Activated naive CD8-positive, alpha-beta T cell treated with anti-CD3 and anti-CD28 coated beads, Interleukin-2, amount 10 ng/mL, durations not matched to agents 7 days and 5 days (primary cell): ENCODE data around the gene MMS22L. TPM values are rescaled to one million over a fixed set of nuclear protein-coding genes. Genes with fewer than 3 reads are reported as not detected.
A peak's percentile ranks its signal among the peaks of the same experiment; 100 is the strongest.

Source experiments
- ATAC-seq: fragments of 150-1000 bp; cut with Tn5 transposase; one replicate; pipeline ENCODE4 v1.10.0; 2021; ENCODE audit warnings: low read depth, moderate library complexity
- POLR2A ChIA-PET: fragments of 350-600 bp; sonication (Branson Sonifier 250); formaldehyde crosslinking; loops from one replicate; lab custom pipeline; 2021; ENCODE audit warnings: antibody characterized with exemption; lab: Charles Lee
- DNase-seq: peaks from one replicate; pipeline ENCODE4 v3.0.0; 2021
- H3K27ac Mint-ChIP-seq: one replicate; pipeline ENCODE4 v1.8.0; 2022; ENCODE audit warnings: mild to moderate bottlenecking, mixed read lengths
- H3K27me3 Mint-ChIP-seq: one replicate; pipeline ENCODE4 v1.8.0; 2022; ENCODE audit warnings: mild to moderate bottlenecking, moderate library complexity, mixed read lengths
- H3K36me3 Mint-ChIP-seq: one replicate; pipeline ENCODE4 v1.8.0; 2021; ENCODE audit warnings: mild to moderate bottlenecking, mixed read lengths
- H3K4me1 Mint-ChIP-seq: one replicate; pipeline ENCODE4 v1.8.0; 2021; ENCODE audit warnings: mixed read lengths
- H3K4me3 Mint-ChIP-seq: one replicate; pipeline ENCODE4 v1.8.0; 2022; ENCODE audit warnings: mild to moderate bottlenecking, moderate library complexity, mixed read lengths
- H3K9me3 Mint-ChIP-seq: one replicate; pipeline ENCODE4 v1.8.0; 2021; ENCODE audit warnings: mixed read lengths
- total RNA-seq, 2 experiments: library from RNA; stranded (reverse); gene quantifications; one replicate each; pipeline ENCODE4 v1.2.3, GENCODE V29; 2021

Gene MMS22L
- total RNA-seq, 2 experiments from 2014 or later, result 34.5 to 38.3 TPM

- Mint-ChIP-seq H3K27ac (no peak overlapping the region), H3K4me1 (no peaks in the 10 kb centered on the region), H3K36me3 (no peaks in the 10 kb centered on the region), H3K4me3 (no peak overlapping the region), H3K27me3 (peaks cover 7% of the 10 kb centered on the region), H3K9me3 (peaks cover 7% of the 10 kb centered on the region)
- DNase-seq (no peak), ATAC-seq (no peak)
- POLR2A ChIA-PET, result no interaction called here
Observed at GRCh38 chr6:97288188-97288587, 5.2 kb upstream of the MMS22L start.

- peaks cover 27% of the 10 kb centered on the region for H3K36me3 Mint-ChIP-seq
- H3K4me3 Mint-ChIP-seq, result peak overlapping the region; percentile 93
- POLR2A ChIA-PET, result no interaction called here
- ATAC-seq (no peak), DNase-seq (no peak)
- peaks cover 3% of the 10 kb centered on the region for H3K27me3 Mint-ChIP-seq
- H3K4me1 Mint-ChIP-seq, result peaks cover 20% of the 10 kb centered on the region
- peak overlapping the region; percentile 88 for H3K27ac Mint-ChIP-seq
- H3K9me3 Mint-ChIP-seq, result no peaks in the 10 kb centered on the region
Observed at GRCh38 chr6:97282238-97282725, 734 bp downstream of the MMS22L start.

DNA sequence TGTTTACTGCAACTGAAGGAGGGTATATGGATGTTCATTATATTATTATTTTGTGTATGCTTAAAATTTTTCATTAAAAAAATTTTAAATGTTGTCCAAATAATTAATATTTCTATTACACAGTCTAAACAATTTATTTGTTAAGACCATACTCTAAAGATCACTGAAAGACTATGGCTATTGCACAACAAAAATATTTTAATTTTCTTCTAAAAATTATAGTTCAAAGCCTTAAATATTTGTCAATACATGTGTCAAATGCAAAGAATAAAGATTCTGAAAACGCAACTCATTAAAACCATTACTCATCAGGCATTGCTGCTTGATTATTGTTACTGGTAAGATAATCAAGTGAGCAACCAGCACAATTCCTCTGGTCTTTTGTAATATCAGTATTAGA lies 2.2 kb downstream of the MMS22L start:
- H3K27me3 Mint-ChIP-seq, result no peaks in the 10 kb centered on the region
- H3K4me1 Mint-ChIP-seq, result peaks cover 22% of the 10 kb centered on the region
- POLR2A ChIA-PET, result no interaction called here
- peak overlapping the region; percentile 93 for H3K4me3 Mint-ChIP-seq
- DNase-seq, result no peak
- H3K27ac Mint-ChIP-seq, result no peak overlapping the region
- H3K36me3 Mint-ChIP-seq, result peaks cover 27% of the 10 kb centered on the region
- ATAC-seq, result no peak
- no peaks in the 10 kb centered on the region for H3K9me3 Mint-ChIP-seq

- Mint-ChIP-seq H3K27ac (no peak overlapping the region), H3K9me3 (no peaks in the 10 kb centered on the region), H3K4me3 (no peak overlapping the region), H3K36me3 (peaks cover 34% of the 10 kb centered on the region), H3K27me3 (no peaks in the 10 kb centered on the region), H3K4me1 (peaks cover 15% of the 10 kb centered on the region)
- no peak for ATAC-seq
- no peak for DNase-seq
- POLR2A ChIA-PET, result no interaction called here
Observed at GRCh38 chr6:97275804-97276203, 7.2 kb downstream of the MMS22L start.

DNA sequence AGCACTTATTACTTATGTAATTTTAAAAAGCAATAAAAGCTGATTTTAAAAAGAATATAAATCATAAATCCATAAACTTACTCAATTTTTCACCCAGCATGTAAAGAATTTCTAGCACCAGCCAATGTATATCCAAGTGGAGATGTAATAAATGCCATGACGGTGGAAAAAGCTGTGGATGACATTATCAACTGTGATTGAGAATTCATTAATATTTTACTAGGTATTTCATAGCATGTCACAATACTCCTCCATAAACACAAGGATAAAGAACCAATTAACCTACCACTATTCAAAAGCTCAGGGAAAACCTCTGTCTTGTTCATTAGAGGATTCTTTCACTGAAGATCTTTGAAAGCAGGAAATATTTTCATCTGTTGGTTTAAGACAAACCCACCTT lies 13.2 kb downstream of the MMS22L start:
- Mint-ChIP-seq H3K27me3 (no peaks in the 10 kb centered on the region), H3K4me1 (peaks cover 7% of the 10 kb centered on the region), H3K36me3 (peaks cover 39% of the 10 kb centered on the region), H3K9me3 (no peaks in the 10 kb centered on the region), H3K27ac (no peak overlapping the region), H3K4me3 (no peak overlapping the region)
- ATAC-seq (no peak), DNase-seq (no peak)
- POLR2A ChIA-PET, result no interaction called here

DNA sequence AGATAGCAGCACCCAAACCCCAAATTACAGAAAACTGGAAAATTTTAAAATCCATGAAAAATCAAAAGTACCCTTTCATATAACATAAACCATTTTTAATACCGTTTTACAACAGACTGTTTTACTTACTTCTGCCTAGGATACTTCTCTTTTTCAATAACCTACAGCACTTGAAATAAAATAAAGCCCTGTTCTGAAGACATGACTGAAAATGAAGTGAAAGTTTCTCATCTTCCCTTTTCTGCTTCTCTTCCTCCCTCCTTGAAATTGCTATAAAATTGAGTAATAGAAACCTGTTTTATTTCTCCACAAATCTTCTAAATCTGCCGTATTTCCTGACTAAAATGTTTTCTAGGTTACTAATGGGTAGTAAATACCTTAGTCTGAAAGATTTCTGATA lies 20.3 kb downstream of the MMS22L start:
- DNase-seq (no peak), ATAC-seq (no peak)
- no peak overlapping the region for H3K4me3 Mint-ChIP-seq
- no peaks in the 10 kb centered on the region for H3K9me3 Mint-ChIP-seq
- no peaks in the 10 kb centered on the region for H3K27me3 Mint-ChIP-seq
- POLR2A ChIA-PET, result interaction anchor here (0.7 kb wide), 1 partner anchor 95 kb away, joined by 5 read pairs; no protein-coding TSS in a partner anchor
- H3K4me1 Mint-ChIP-seq, result peaks cover 2% of the 10 kb centered on the region
- H3K27ac Mint-ChIP-seq, result no peak overlapping the region
- peaks cover 55% of the 10 kb centered on the region for H3K36me3 Mint-ChIP-seq

DNA sequence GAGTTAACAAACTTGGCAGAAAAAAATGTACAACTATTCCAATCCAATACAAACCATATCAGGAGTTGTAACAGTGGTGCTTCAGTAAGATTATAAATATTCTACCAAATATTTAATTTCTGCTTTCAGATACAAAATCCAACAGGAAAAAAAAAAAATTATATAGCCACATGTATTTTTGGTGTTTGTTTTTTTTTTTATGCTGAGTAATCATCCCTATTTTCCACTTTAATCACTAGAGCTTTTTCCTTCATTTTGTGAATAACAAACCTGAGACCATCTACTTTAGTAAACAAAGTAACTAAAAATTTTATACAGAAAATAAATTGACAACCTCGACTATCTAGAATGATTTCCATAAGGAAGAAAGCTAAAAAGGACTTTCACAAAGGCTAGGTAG lies 36.2 kb downstream of the MMS22L start:
- Mint-ChIP-seq H3K36me3 (peaks cover 44% of the 10 kb centered on the region), H3K9me3 (peaks cover 12% of the 10 kb centered on the region), H3K27me3 (no peaks in the 10 kb centered on the region), H3K4me3 (no peak overlapping the region), H3K27ac (no peak overlapping the region), H3K4me1 (peaks cover 1% of the 10 kb centered on the region)
- POLR2A ChIA-PET, result no interaction called here
- ATAC-seq (no peak), DNase-seq (no peak)

- POLR2A ChIA-PET, result no interaction called here
- no peak overlapping the region for H3K4me3 Mint-ChIP-seq
- DNase-seq (no peak), ATAC-seq (no peak)
- peaks cover 13% of the 10 kb centered on the region for H3K9me3 Mint-ChIP-seq
- no peaks in the 10 kb centered on the region for H3K27me3 Mint-ChIP-seq
- H3K36me3 Mint-ChIP-seq, result peaks cover 66% of the 10 kb centered on the region
- no peaks in the 10 kb centered on the region for H3K4me1 Mint-ChIP-seq
- H3K27ac Mint-ChIP-seq, result no peak overlapping the region
Observed at GRCh38 chr6:97240222-97240621, 42.8 kb downstream of the MMS22L start.

DNA sequence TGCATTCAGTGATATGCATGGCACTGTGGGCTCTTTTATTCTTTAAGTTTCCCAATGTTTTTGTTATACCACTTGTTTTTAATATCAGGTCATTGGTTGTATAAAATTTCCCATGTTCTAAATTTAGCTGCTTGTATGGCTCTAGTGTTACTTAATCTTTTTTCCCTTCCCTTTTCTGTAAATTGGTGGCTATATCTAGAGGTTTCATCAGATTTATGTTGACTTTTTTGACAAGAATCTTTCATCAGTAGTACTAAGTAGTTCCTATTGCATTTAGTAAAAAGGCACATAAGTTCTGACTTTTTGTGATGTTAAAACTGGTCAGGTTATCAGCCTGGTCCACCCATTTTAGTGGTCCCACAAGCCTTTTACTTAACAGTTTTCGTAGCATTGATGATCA lies 51.1 kb downstream of the MMS22L start:
- no peaks in the 10 kb centered on the region for H3K4me1 Mint-ChIP-seq
- H3K9me3 Mint-ChIP-seq, result peaks cover 2% of the 10 kb centered on the region
- peaks cover 56% of the 10 kb centered on the region for H3K36me3 Mint-ChIP-seq
- H3K4me3 Mint-ChIP-seq, result no peak overlapping the region
- no peak for DNase-seq
- POLR2A ChIA-PET, result no interaction called here
- ATAC-seq, result no peak
- H3K27me3 Mint-ChIP-seq, result no peaks in the 10 kb centered on the region
- H3K27ac Mint-ChIP-seq, result no peak overlapping the region

DNA sequence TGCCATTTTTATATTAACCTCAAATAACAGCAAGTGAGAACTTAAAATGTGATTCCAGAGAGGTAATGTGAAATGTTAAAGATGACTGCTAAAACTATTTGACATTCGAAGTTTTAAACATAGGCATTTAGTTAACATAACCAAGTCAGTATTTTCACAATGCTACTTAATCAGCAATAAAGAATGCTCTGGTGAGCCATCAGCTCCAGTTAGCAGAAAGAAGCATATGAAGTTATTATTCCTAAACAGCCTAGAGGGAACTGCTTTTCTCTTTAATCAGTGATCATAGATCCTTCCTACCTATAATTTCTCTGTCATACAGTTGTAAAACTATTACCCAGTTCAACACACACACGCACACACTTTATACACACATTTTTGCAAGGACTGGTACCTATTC lies 60.1 kb downstream of the MMS22L start:
- no peak for ATAC-seq
- H3K27me3 Mint-ChIP-seq, result no peaks in the 10 kb centered on the region
- H3K4me1 Mint-ChIP-seq, result peaks cover 1% of the 10 kb centered on the region
- H3K9me3 Mint-ChIP-seq, result no peaks in the 10 kb centered on the region
- no peak for DNase-seq
- peaks cover 27% of the 10 kb centered on the region for H3K36me3 Mint-ChIP-seq
- no peak overlapping the region for H3K4me3 Mint-ChIP-seq
- POLR2A ChIA-PET, result no interaction called here
- H3K27ac Mint-ChIP-seq, result no peak overlapping the region

DNA sequence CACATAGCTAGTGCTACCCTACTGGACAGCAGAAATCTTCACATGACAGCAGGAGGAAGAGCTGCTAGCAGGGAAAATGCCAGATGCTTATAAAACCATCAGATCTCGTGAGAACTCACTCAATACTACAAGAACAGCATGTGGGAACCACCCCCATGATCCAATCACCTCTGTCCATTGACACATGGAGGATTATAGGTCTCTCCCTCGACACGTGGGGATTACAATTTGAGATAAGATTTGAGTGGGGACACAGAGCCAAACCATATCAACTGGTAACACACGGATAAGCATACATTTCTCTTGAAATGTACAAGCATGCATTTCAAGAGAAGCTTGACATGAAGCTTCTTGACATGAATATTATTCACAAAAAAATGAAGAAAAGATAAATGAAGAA lies 64.1 kb downstream of the MMS22L start:
- Mint-ChIP-seq H3K4me1 (peaks cover 5% of the 10 kb centered on the region), H3K27me3 (no peaks in the 10 kb centered on the region), H3K36me3 (peaks cover 20% of the 10 kb centered on the region), H3K9me3 (no peaks in the 10 kb centered on the region), H3K27ac (no peak overlapping the region), H3K4me3 (no peak overlapping the region)
- DNase-seq (no peak), ATAC-seq (no peak)
- POLR2A ChIA-PET, result no interaction called here

GRCh38 chr6:97215157-97215769 lies 67.8 kb downstream of the MMS22L start:
- POLR2A ChIA-PET, result no interaction called here
- H3K36me3 Mint-ChIP-seq, result peaks cover 23% of the 10 kb centered on the region
- ATAC-seq (no peak), DNase-seq (no peak)
- no peaks in the 10 kb centered on the region for H3K27me3 Mint-ChIP-seq
- H3K4me1 Mint-ChIP-seq, result peaks cover 5% of the 10 kb centered on the region
- no peaks in the 10 kb centered on the region for H3K9me3 Mint-ChIP-seq
- H3K4me3 Mint-ChIP-seq, result no peak overlapping the region
- no peak overlapping the region for H3K27ac Mint-ChIP-seq

DNA sequence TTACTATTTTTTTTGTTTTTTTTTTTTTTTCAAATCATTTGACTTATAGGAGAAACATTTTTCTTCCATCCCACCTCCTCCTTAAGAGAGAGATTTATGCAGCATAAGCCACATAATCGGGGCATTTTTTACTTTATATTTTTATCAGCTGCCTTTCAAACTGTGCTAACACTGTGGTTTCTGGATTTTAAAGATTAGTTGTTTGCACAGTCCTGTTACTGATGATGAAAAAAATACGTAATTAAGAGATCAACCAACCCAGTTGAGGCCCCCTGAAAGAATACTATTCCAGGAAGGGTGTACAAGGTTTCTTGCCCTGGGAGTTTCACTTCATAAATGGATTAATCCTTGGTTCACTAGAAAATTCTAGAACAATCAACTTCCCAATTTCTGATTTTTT lies 68.3 kb downstream of the MMS22L start:
- Mint-ChIP-seq H3K4me3 (no peak overlapping the region), H3K9me3 (no peaks in the 10 kb centered on the region), H3K27ac (no peak overlapping the region), H3K27me3 (no peaks in the 10 kb centered on the region), H3K4me1 (peaks cover 4% of the 10 kb centered on the region), H3K36me3 (peaks cover 21% of the 10 kb centered on the region)
- ATAC-seq (no peak), DNase-seq (no peak)
- POLR2A ChIA-PET, result no interaction called here

- H3K9me3 Mint-ChIP-seq, result no peaks in the 10 kb centered on the region
- H3K36me3 Mint-ChIP-seq, result peaks cover 24% of the 10 kb centered on the region
- no peak for DNase-seq
- H3K27ac Mint-ChIP-seq, result no peak overlapping the region
- peaks cover 4% of the 10 kb centered on the region for H3K4me1 Mint-ChIP-seq
- no peaks in the 10 kb centered on the region for H3K27me3 Mint-ChIP-seq
- ATAC-seq, result no peak
- POLR2A ChIA-PET, result no interaction called here
- H3K4me3 Mint-ChIP-seq, result no peak overlapping the region
Observed at GRCh38 chr6:97207383-97207782, 75.6 kb downstream of the MMS22L start.
